ENCODE results near the gene HNRNPLL.

HNRNPLL gene

DNA sequence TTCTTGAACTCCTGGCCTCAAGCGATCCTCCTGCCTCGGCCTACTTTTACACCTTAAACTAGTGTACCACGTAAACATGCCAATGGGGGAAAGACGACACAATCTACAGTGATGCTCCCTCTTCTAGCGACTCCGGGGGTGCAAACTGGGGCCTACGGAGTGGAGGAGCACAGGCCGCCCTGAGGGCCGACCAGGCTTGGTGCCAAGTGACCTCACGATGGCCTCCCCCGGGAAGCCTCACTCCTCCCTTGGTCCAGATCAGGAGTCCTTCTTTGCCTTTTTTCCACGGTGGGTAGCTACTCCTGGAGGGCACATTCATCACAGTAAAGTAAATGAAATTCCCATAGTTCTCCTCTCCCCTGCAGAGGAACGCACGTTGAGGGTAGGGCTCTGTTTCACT is 73.5 kb downstream of the HNRNPLL start:
- Histone ChIP-seq H3K4me1 (ENCODE audit: insufficient read depth, low read length, poor library complexity, severe bottlenecking) (no peaks in the 10 kb centered on the region), H3K9ac (ENCODE audit: low read depth, low read length, poor library complexity, severe bottlenecking) (no peak overlapping the region), H4K20me1 (ENCODE audit: insufficient read depth, low read length, poor library complexity, severe bottlenecking) (no peaks in the 10 kb centered on the region), H2AFZ (ENCODE audit: low read length) (no peak overlapping the region), H3K27me3 (ENCODE audit: insufficient read depth, low read length, poor library complexity, severe bottlenecking) (no peaks in the 10 kb centered on the region), H3K9me2 (replicated peaks; ENCODE audit: low read depth, low read length) (no peaks in the 10 kb centered on the region), H3K79me2 (ENCODE audit: insufficient read depth, low read length) (no peaks in the 10 kb centered on the region), H3K36me3 (ENCODE audit: insufficient read depth, low read length) (no peaks in the 10 kb centered on the region), H3K4me3 (ENCODE audit: low read length, poor library complexity, severe bottlenecking) (no peak overlapping the region), H3F3A (ENCODE audit: low read depth) (no peaks in the 10 kb centered on the region), H3K4me2 (ENCODE audit: low read depth, low read length, poor library complexity, severe bottlenecking) (no peak overlapping the region), H3K9me3 (ENCODE audit: insufficient read depth, low read depth, low read length) (no peaks in the 10 kb centered on the region)
- TF ChIP-seq EZH2phosphoT487 (IDR thresholded peaks at IDR 0.05; ENCODE audit: borderline replicate concordance): no peak
- TF ChIP-seq, protein P1, sequence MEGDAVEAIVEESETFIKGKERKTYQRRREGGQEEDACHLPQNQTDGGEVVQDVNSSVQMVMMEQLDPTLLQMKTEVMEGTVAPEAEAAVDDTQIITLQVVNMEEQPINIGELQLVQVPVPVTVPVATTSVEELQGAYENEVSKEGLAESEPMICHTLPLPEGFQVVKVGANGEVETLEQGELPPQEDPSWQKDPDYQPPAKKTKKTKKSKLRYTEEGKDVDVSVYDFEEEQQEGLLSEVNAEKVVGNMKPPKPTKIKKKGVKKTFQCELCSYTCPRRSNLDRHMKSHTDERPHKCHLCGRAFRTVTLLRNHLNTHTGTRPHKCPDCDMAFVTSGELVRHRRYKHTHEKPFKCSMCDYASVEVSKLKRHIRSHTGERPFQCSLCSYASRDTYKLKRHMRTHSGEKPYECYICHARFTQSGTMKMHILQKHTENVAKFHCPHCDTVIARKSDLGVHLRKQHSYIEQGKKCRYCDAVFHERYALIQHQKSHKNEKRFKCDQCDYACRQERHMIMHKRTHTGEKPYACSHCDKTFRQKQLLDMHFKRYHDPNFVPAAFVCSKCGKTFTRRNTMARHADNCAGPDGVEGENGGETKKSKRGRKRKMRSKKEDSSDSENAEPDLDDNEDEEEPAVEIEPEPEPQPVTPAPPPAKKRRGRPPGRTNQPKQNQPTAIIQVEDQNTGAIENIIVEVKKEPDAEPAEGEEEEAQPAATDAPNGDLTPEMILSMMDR (conservative IDR thresholded peaks at IDR 0.05; ENCODE audit: low read length): no peak

DNA sequence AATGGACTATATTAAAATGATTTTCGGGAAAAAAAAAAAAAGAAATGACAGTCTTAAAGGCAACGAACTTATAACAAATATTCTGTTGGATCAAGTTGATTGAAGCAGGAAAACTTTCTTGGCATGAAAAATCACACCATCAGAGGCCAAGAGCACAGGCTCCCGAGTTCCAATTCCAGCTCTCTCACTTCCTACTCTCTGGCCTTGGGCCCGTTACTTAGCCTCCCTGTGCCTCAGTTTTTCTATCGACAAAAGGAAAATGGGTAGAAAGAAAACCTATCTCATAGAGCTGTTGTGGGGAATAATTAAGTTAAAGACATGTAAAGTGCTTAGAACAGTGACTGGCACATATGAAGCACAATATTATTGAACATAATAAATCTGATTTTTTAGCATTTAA is 74.2 kb downstream of the HNRNPLL start:
- Histone ChIP-seq H3K27me3 (ENCODE audit: insufficient read depth, low read length, poor library complexity, severe bottlenecking) (no peaks in the 10 kb centered on the region), H3K4me3 (ENCODE audit: low read length, poor library complexity, severe bottlenecking) (peak overlapping the region; percentile 60), H2AFZ (ENCODE audit: low read length) (peak overlapping the region; percentile 68), H3K79me2 (ENCODE audit: insufficient read depth, low read length) (no peaks in the 10 kb centered on the region), H3K9me2 (replicated peaks; ENCODE audit: low read depth, low read length) (no peaks in the 10 kb centered on the region), H3F3A (ENCODE audit: low read depth) (no peaks in the 10 kb centered on the region), H4K20me1 (ENCODE audit: insufficient read depth, low read length, poor library complexity, severe bottlenecking) (no peaks in the 10 kb centered on the region), H3K9ac (ENCODE audit: low read depth, low read length, poor library complexity, severe bottlenecking) (no peak overlapping the region), H3K9me3 (ENCODE audit: insufficient read depth, low read depth, low read length) (no peaks in the 10 kb centered on the region), H3K36me3 (ENCODE audit: insufficient read depth, low read length) (no peaks in the 10 kb centered on the region), H3K4me2 (ENCODE audit: low read depth, low read length, poor library complexity, severe bottlenecking) (peak overlapping the region; percentile 69), H3K4me1 (ENCODE audit: insufficient read depth, low read length, poor library complexity, severe bottlenecking) (no peaks in the 10 kb centered on the region)
- TF ChIP-seq EZH2phosphoT487 (IDR thresholded peaks at IDR 0.05; ENCODE audit: borderline replicate concordance): no peak
- TF ChIP-seq, protein P1 (conservative IDR thresholded peaks at IDR 0.05; ENCODE audit: low read length): no peak

DNA sequence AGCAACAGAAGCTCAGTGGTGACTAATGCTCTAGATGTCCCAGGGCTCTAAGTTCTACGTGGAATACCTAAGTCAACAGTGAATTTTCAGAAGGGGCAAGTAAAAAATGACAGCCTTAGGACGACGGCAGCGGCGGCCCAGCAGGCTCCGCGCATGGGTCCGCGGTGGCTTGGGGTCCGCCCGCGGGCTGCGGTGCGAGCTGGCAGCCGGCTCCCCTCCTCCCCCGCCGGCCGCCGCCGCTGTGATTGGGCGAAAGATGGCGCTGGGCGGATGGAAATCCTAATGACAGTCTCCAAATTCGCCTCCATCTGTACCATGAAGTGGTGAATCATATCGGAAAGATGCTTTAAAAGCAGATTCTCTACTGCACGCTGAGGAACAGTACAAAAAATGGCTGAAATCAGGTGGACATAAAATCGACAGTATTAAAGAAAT is 74.7 kb downstream of the HNRNPLL start:
- no peaks in the 10 kb centered on the region for H3K9me2 ChIP-seq (replicated peaks; ENCODE audit: low read depth, low read length)
- no peaks in the 10 kb centered on the region for H3K9me3 ChIP-seq (ENCODE audit: insufficient read depth, low read depth, low read length)
- H3K4me3 ChIP-seq (ENCODE audit: low read length, poor library complexity, severe bottlenecking): peak overlapping the region; percentile 60
- no peaks in the 10 kb centered on the region for H3K27me3 ChIP-seq (ENCODE audit: insufficient read depth, low read length, poor library complexity, severe bottlenecking)
- no peaks in the 10 kb centered on the region for H4K20me1 ChIP-seq (ENCODE audit: insufficient read depth, low read length, poor library complexity, severe bottlenecking)
- H3K4me1 ChIP-seq (ENCODE audit: insufficient read depth, low read length, poor library complexity, severe bottlenecking): no peaks in the 10 kb centered on the region
- H3F3A ChIP-seq (ENCODE audit: low read depth): no peaks in the 10 kb centered on the region
- H3K9ac ChIP-seq (ENCODE audit: low read depth, low read length, poor library complexity, severe bottlenecking): no peak overlapping the region
- H3K4me2 ChIP-seq (ENCODE audit: low read depth, low read length, poor library complexity, severe bottlenecking): peak overlapping the region; percentile 69
- TF ChIP-seq EZH2phosphoT487 (IDR thresholded peaks at IDR 0.05; ENCODE audit: borderline replicate concordance): no peak
- TF ChIP-seq, protein P1 (conservative IDR thresholded peaks at IDR 0.05; ENCODE audit: low read length): no peak
- no peaks in the 10 kb centered on the region for H3K79me2 ChIP-seq (ENCODE audit: insufficient read depth, low read length)
- H2AFZ ChIP-seq (ENCODE audit: low read length): peak overlapping the region; percentile 68
- H3K36me3 ChIP-seq (ENCODE audit: insufficient read depth, low read length): no peaks in the 10 kb centered on the region

Data from Loucy (cell line).